ENCODE measurements around the gene C1QTNF1. TPM values are rescaled to one million over a fixed set of nuclear protein-coding genes. Genes with fewer than 3 reads are reported as not detected.
"Not testable (repeated sequence)": the region's sequence is repeated elsewhere in the genome, so short reads cannot be mapped to it uniquely, and the experiment has no call there.

Gene C1QTNF1
- total RNA-seq, 4 donors from 2014 or later: 110 to 438 (median 388) TPM

GRCh38 chr17:79014158-79014758 lies 9.7 kb upstream of the C1QTNF1 start:
- DNase-seq (ENCODE audit: low spot score) (no peak), ATAC-seq (ENCODE audit: low FRiP score) (no peak)
- no peak for TF ChIP-seq CTCF (IDR thresholded peaks at IDR 0.05)

- DNase-seq (ENCODE audit: low spot score) (no peak), ATAC-seq (ENCODE audit: low FRiP score) (no peak)
- no peak for TF ChIP-seq CTCF (IDR thresholded peaks at IDR 0.05)
These were observed 6.2 kb upstream of the C1QTNF1 start for GRCh38 chr17:79017546-79018369.

GRCh38 chr17:79018370-79018695 lies 5.6 kb upstream of the C1QTNF1 start:
- TF ChIP-seq CTCF (IDR thresholded peaks at IDR 0.05): no peak
- ATAC-seq (ENCODE audit: low FRiP score): no peak
- DNase-seq (ENCODE audit: low spot score): no peak

GRCh38 chr17:79019261-79019631 lies 4.7 kb upstream of the C1QTNF1 start:
- TF ChIP-seq CTCF (IDR thresholded peaks at IDR 0.05): no peak
- no peak for ATAC-seq (ENCODE audit: low FRiP score)
- DNase-seq (ENCODE audit: low spot score): no peak

- DNase-seq (ENCODE audit: low spot score) (no peak), ATAC-seq (ENCODE audit: low FRiP score) (peak; percentile 55)
- peak in 1 of 3 donors; percentile 68 for TF ChIP-seq CTCF (IDR thresholded peaks at IDR 0.05)
These were observed 4.1 kb upstream of the C1QTNF1 start for GRCh38 chr17:79019632-79020584.

GRCh38 chr17:79020631-79021301 lies 3.2 kb upstream of the C1QTNF1 start:
- ATAC-seq (ENCODE audit: low FRiP score) (no peak), DNase-seq (ENCODE audit: low spot score) (no peak)

GRCh38 chr17:79021929-79022328 lies 2.0 kb upstream of the C1QTNF1 start:
- not testable (repeated sequence) for DNase-seq (ENCODE audit: low spot score); ATAC-seq (ENCODE audit: low FRiP score)

More at GRCh38 chr17:79020631-79021301, 3.2 kb upstream of the C1QTNF1 start:
- TF ChIP-seq CTCF (IDR thresholded peaks at IDR 0.05): no peak

All from omental fat pad (tissue), 4 donors.